GM19099 (cell line): ENCODE results near the gene IFI44.

Experiments used
- POLR2A ChIP-seq: IDR thresholded peaks from 3 replicates; pipeline ENCODE4 v1.6.1; 2011; ENCODE audit warnings: low read depth; ENCODE audit not compliant: insufficient read length; ENCODE audit errors: extremely low read depth

The IFI44 gene

GRCh38 chr1:78676993-78677392 lies 27.4 kb downstream of the IFI44 start:
- no peak for TF ChIP-seq POLR2A

DNA sequence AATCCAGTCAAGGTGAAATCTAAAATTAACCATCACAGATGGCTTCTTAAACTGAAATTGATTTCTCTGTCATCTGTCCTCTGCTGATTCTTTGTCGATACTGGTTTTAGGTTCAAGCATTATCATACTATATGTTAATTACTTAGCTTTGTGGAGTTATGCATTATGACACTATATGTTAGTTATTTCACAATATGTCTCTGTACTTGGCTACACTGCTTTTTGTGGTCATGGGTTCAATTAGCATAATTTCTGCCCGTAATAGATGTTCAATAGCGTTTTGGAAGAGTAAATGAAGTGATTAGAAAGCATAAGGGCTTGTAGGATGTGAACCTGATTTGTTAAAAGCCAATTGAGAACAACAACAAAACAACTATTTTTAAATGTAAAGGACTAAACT lies 28.2 kb downstream of the IFI44 start:
- TF ChIP-seq POLR2A = no peak

- no peak for TF ChIP-seq POLR2A
These were observed 28.7 kb downstream of the IFI44 start for GRCh38 chr1:78678324-78678723.

DNA sequence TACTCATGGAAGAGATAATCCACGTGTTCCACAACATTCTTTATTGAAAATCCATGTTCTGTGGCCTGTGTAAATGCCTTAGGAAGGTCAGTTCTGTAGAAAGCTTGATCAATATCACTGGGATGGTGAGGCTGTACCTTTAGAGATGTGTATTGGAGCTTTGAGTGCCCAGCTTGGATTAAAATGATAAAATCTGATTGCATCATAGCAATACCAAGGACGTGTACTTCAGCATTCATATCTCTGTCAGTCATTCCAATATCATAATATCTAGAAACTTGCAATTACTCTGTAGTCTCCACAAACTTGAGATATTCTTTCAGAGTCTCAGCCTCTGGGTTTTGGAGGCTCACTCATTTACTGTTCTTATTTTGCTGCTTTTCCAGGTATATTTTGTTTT lies 31.6 kb downstream of the IFI44 start:
- no peak for TF ChIP-seq POLR2A

DNA sequence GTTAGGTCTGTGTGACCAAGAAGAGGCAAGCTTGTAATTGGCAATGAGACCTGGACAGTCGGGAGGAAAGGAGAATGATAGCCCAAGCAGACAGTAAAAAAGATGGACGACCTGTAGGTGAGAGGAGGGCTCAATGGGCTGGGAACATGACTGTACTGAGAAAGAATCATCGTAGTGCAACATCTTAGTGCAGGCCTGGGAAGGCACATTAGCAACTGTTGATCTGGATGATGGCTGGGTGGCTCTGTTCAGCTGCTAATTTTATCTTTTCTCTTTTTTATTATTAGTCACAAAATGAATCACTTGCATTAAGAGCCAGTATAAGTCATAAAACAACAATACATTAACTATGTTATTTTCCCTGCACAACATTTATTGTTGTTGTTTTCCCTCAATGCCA lies 32.9 kb downstream of the IFI44 start:
- TF ChIP-seq POLR2A = no peak

DNA sequence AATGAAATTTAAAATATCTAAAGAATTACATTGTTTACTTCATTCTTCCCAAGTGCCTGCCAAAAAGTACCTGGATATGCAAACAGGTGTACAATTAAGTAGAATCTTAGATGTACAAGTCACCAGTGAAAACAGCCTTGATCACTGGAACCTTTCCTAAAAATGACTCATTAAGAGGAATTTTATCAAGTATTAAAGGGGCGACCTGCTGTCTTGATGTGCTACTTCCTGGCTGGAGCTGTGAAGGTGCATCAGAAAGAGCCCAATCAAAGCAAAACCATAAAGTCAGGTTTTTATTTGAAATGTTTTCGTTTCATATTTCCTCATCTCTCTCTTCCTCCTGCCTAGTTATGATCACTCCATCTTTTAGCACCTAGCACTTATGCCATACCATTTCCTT lies 33.4 kb downstream of the IFI44 start:
- TF ChIP-seq POLR2A = no peak

- no peak for TF ChIP-seq POLR2A
These were observed 37.7 kb downstream of the IFI44 start for GRCh38 chr1:78687315-78687714.

DNA sequence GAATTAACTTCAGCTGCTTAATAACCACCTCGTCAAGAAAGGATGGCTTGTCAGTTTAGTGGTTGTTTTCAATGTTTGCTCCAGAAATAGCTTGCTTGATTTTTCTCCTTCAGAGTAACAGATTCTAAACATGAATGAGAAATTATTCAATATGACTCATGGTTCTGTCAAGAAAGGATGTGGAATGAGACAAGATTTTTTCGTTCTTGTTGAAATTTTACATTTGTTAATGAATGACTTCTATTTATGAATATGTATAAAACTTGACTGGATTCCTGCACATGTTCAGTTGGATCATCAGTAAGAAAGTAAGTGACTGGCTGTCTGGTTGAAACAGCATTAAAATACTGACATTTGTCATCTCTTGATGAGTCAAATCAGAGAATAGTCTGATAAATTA lies 38.3 kb downstream of the IFI44 start:
- no peak for TF ChIP-seq POLR2A

GRCh38 chr1:78688697-78689096 lies 39.1 kb downstream of the IFI44 start:
- no peak for TF ChIP-seq POLR2A

GRCh38 chr1:78690516-78690915 lies 40.9 kb downstream of the IFI44 start:
- no peak for TF ChIP-seq POLR2A

DNA sequence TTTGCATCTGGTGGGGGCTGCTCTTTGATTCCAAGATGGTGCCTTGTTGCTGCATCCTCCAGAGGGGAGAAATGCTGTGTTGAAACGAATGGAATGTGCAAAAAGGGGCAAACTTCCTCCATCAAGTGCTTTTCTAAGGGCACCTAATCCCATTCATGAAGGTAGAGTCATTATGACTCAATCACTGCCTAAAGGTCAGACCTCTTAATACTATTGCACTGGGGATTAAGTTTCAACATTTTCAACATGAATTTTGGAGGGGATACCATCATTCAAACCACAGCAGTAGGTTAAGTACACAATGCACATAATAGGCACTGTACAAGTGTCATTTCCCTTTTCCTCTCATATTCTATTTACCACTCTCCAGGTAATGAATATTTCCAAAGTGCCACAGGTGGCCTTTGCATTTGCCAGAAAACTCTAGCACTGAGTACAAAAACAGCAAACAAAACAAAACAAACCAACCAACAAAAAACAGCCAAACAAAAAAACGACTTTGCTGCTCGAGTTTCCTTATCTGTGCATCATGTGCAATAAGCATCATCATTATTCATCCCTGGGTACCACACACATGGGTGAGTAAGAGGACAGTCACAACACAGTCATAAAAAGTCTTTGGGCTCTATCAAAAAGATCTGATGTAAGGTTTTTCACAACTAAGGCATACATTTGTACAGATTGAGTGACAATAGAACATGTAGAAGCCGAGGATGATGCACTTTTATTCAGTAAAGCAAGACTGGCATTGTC lies 42.5 kb downstream of the IFI44 start:
- no peak for TF ChIP-seq POLR2A

DNA sequence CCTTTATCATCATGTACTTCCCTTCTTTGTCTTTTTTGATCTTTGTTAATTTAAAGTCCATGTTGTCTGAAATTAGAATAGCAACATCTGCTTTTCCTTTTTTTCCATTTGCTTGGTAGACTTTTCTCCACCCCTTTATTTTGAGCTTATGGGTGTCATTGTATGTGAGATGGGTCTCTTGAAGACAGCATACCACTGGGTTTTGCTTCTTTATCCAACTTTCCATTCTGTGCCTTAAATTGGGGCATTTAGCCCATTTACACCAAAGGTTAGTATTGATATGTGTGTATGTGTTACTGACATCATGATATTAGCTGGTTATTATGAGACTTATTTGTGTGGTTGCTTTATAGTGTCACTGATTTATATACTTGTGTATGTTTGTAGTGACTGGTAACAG lies 50.2 kb downstream of the IFI44 start:
- no peak for TF ChIP-seq POLR2A

DNA sequence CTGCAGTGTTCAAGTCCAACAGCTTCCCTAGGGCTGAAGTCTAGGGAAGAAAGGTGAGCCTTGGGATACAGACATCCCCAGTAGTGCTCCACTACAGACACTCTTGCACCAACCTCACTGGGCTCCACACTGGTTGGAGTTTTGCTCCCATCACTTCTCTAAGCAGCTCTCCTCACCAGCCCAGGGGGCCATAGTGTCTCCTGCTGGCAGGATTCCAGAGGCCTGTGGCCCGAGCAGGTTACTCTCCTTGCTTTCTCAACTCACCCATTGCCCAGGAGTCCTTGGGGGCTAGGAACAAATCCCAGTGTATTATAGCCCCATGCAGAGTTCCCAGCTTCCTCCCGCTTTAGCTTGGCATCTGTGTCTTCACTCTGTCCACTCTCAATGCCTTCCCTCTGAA lies 52.8 kb downstream of the IFI44 start:
- no peak for TF ChIP-seq POLR2A

- TF ChIP-seq POLR2A = no peak
These were observed 54.2 kb downstream of the IFI44 start for GRCh38 chr1:78703806-78704205.

- TF ChIP-seq POLR2A = no peak
These were observed 62.9 kb downstream of the IFI44 start for GRCh38 chr1:78712467-78713051.

- no peak for TF ChIP-seq POLR2A
These were observed 63.7 kb downstream of the IFI44 start for GRCh38 chr1:78713297-78713696.
